Spinal cord (tissue), 10 donors: ENCODE data around the gene ARSG. TPM values are rescaled to one million over a fixed set of nuclear protein-coding genes. Genes with fewer than 3 reads are reported as not detected.

ENCODE experiments used
- DNase-seq, 6 donors: peaks; one replicate each; pipeline versions ENCODE4 v3.0.0 to v3.0.0-alpha.2; 2013 to 2015; ENCODE audit warnings: low spot score in 6 of 6, low read depth in 4 of 6
- H3K27ac ChIP-seq: one replicate; pipeline ENCODE4 v1.5.1; 2013; ENCODE audit warnings: low read depth, low read length, control low read depth
- H3K27me3 ChIP-seq: one replicate; pipeline ENCODE4 v1.6.1; 2013; ENCODE audit warnings: low read length; ENCODE audit not compliant: control insufficient read depth, insufficient read depth
- H3K36me3 ChIP-seq: one replicate; pipeline ENCODE4 v1.6.1; 2013; ENCODE audit warnings: low read length; ENCODE audit not compliant: control insufficient read depth, insufficient read depth
- H3K4me1 ChIP-seq: one replicate; pipeline ENCODE4 v1.6.1; 2013; ENCODE audit warnings: low read length; ENCODE audit not compliant: control insufficient read depth, insufficient read depth
- H3K4me3 ChIP-seq: one replicate; pipeline ENCODE4 v1.5.1; 2013; ENCODE audit warnings: low read depth, low read length, control low read depth
- H3K9me3 ChIP-seq: one replicate; pipeline ENCODE4 v1.6.1; 2013; ENCODE audit warnings: low read length; ENCODE audit not compliant: control insufficient read depth, insufficient read depth
- WGBS: methylation state at CpG from one replicate; pipeline ENCODE4 v1.1.5; 2013; ENCODE audit warnings: missing lambda C conversion rate; ENCODE audit not compliant: insufficient coverage; 5-methylcytosine and 5-hydroxymethylcytosine counted together
- polyA plus RNA-seq, 2 donors: library from polyadenylated mRNA; unstranded; fragments of 120-200 nt; gene quantifications; one replicate each; pipeline ENCODE4 v1.2.1, GENCODE V29; 2013; ENCODE audit not compliant: insufficient read length in 2 of 2
- total RNA-seq, 2 donors: library from RNA; depleted of rRNA in 1 of 2; stranded (reverse); fragments of 120-200 nt in 1 of 2; fragments of >200 nt in 1 of 2; gene quantifications; one replicate each; pipeline versions ENCODE4 v1.2.3 to v1.2.4, GENCODE V29; 2013 to 2014
- donor health status: healthy.

ARSG gene
- total and polyA plus RNA-seq, 4 donors, result 8.2 to 18.8 (median 9.9) TPM

DNA sequence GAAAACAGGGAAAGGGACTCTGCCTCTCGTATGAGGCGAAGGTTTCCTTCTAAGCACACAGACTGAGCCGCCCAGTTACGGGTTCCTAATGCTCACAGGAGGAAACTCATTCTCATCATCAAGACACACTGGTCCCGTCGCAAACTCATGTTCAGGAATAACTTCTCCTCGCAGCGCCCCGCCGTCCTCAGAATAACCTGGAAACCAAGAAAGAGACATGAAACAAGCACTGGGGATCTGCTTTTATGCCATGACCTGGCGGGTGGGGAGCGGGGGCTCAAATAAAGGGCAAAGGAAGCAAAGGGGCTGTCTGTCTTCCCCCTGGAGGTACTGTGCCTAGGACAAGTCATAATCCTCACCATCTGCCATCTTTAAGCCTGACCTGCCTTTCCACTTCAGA lies 134.7 kb downstream of the ARSG start:
- Histone ChIP-seq H3K4me1 (no peaks in the 10 kb centered on the region), H3K27me3 (no peaks in the 10 kb centered on the region), H3K9me3 (no peaks in the 10 kb centered on the region), H3K4me3 (no peak overlapping the region), H3K27ac (no peak overlapping the region), H3K36me3 (peaks cover 16% of the 10 kb centered on the region)
- no peak for DNase-seq
- 93% methylated on average over 9 of the region's 12 CpGs for WGBS

- no peak overlapping the region for H3K4me3 ChIP-seq
- peaks cover 4% of the 10 kb centered on the region for H3K4me1 ChIP-seq
- H3K36me3 ChIP-seq, result peaks cover 22% of the 10 kb centered on the region
- no peak overlapping the region for H3K27ac ChIP-seq
- no peak for DNase-seq
- no peaks in the 10 kb centered on the region for H3K27me3 ChIP-seq
- 95% methylated on average over 5 of the region's 7 CpGs for whole genome bisulfite sequencing
- H3K9me3 ChIP-seq, result no peaks in the 10 kb centered on the region
These were observed 136.3 kb downstream of the ARSG start for GRCh38 chr17:68427575-68427974.

DNA sequence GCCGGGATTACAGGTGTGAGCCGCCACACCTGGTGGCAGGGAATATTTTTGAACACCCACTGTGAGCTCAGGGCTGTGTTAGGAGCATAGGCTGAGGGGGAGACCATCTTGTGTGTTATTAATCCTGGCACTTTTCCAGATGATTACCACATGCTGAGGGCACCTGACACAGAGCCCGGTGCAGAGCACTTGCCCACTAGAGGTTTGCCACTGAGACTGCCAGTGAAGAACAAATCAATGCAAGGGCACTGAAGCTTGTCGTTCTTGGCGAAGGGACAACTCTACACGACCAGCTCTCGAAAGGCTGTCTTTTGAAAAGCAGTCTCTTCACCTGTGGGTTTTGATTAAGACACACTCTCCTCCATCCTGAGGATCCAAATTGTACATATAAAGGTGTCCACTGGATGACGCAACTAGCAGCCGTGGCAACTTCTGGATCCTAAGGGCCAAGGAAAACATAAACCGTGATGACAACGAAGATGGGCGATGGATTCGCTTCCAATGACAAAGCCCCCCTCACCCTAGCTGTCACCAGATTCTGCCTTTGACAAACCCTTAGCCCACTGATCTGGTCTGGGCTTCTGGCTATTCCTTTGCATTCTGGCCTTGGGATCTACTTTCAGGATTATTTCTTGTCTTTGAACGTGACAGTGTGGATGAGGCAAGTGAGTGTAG lies 137.3 kb downstream of the ARSG start:
- no peak for DNase-seq
- Histone ChIP-seq H3K27ac (no peak overlapping the region), H3K4me3 (no peak overlapping the region), H3K4me1 (peaks cover 4% of the 10 kb centered on the region), H3K36me3 (peaks cover 20% of the 10 kb centered on the region), H3K9me3 (no peaks in the 10 kb centered on the region), H3K27me3 (no peaks in the 10 kb centered on the region)
- WGBS, result 82% methylated on average over 13 of the region's 14 CpGs

GRCh38 chr17:68429881-68430280 lies 138.6 kb downstream of the ARSG start:
- peaks cover 7% of the 10 kb centered on the region for H3K4me1 ChIP-seq
- no peak overlapping the region for H3K4me3 ChIP-seq
- H3K36me3 ChIP-seq, result peaks cover 18% of the 10 kb centered on the region
- WGBS, result 89% methylated on average over 7 of the region's 11 CpGs
- DNase-seq, result no peak
- no peaks in the 10 kb centered on the region for H3K27me3 ChIP-seq
- H3K9me3 ChIP-seq, result no peaks in the 10 kb centered on the region
- H3K27ac ChIP-seq, result no peak overlapping the region

- Histone ChIP-seq H3K27me3 (no peaks in the 10 kb centered on the region), H3K9me3 (no peaks in the 10 kb centered on the region), H3K4me1 (peaks cover 10% of the 10 kb centered on the region), H3K36me3 (peaks cover 18% of the 10 kb centered on the region), H3K4me3 (no peak overlapping the region), H3K27ac (no peak overlapping the region)
- 89% methylated on average over 10 of the region's 13 CpGs for WGBS
- peak in 1 of 6 donors; percentile 31 for DNase-seq
These were observed 139.8 kb downstream of the ARSG start for GRCh38 chr17:68431045-68431608.

GRCh38 chr17:68431661-68432071 lies 140.4 kb downstream of the ARSG start:
- Histone ChIP-seq H3K4me3 (no peak overlapping the region), H3K27ac (no peak overlapping the region), H3K9me3 (no peaks in the 10 kb centered on the region), H3K4me1 (peaks cover 11% of the 10 kb centered on the region), H3K27me3 (no peaks in the 10 kb centered on the region), H3K36me3 (peaks cover 15% of the 10 kb centered on the region)
- 58% methylated on average over 14 of the region's 15 CpGs for WGBS
- peak in 2 of 6 donors; percentile 61 to 76 for DNase-seq

DNA sequence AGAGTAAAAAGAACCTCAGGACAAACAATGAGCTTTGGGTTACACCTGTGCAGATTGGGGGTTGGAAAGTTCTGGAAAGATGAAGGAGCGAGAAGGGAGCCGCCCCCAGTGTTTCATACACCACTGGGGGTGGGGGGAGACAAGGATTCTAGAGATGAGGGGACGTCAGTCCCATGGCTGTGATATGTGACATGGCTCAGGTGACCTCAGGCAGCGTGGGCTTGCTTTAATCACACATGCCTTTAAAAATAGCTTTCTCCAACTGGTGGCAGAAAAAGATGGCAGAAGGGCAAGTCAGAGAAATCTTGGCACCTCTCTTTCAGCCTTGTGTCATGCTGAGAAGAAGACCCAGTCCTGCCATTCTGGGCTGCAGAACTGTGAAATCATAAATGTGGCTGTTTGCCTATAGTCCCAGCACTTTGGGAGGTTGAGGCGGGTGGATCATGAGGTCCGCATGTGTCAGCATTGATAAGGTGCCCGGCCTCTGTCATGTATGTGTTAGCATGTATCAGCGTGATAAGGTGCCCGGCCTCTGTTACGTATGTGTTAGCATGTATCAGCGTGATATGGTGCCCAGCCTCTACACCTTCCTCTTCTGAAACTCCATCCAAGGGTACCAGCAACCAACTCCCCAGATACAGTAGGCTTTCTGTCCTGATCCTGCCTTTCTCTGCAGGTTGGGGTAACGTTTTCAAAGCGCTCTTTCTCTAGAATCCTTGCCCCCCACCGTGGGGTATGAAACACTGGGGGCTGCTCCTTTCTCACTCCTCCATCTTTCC lies 141.0 kb downstream of the ARSG start:
- 94% methylated on average over 9 of the region's 14 CpGs for WGBS
- DNase-seq, result no peak
- no peak overlapping the region for H3K4me3 ChIP-seq

DNA sequence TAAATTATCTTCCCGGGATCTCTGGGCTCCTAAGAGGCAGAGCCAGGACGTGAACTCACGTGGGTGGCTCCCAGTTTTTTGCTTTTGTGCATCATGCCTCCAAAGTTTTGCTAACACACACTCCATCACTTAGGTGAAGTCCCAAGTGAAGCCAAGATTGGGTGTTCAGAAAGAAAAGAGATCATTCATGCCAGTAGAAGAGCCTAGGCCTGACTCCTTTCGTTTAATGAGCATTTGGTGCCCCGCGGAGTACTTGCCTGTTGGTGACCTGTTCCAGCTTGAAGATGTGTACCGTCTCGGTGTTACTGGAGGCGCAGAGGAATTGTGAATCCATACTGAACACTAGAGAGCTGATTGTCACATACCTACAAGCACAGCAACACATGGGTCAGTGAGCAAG lies 141.9 kb downstream of the ARSG start:
- H3K4me3 ChIP-seq, result no peak overlapping the region
- DNase-seq, result no peak
- H3K36me3 ChIP-seq, result peaks cover 11% of the 10 kb centered on the region
- no peaks in the 10 kb centered on the region for H3K9me3 ChIP-seq
- H3K27me3 ChIP-seq, result no peaks in the 10 kb centered on the region
- peaks cover 14% of the 10 kb centered on the region for H3K4me1 ChIP-seq
- no peak overlapping the region for H3K27ac ChIP-seq
- WGBS, result 90% methylated on average over 5 of the region's 9 CpGs

More for the DNA sequence above, 141.0 kb downstream of the ARSG start:
- Histone ChIP-seq H3K27me3 (no peaks in the 10 kb centered on the region), H3K36me3 (peaks cover 11% of the 10 kb centered on the region), H3K4me1 (peaks cover 14% of the 10 kb centered on the region), H3K9me3 (no peaks in the 10 kb centered on the region), H3K27ac (no peak overlapping the region)

GRCh38 chr17:68433911-68434508 lies 142.7 kb downstream of the ARSG start:
- Histone ChIP-seq H3K9me3 (no peaks in the 10 kb centered on the region), H3K27me3 (no peaks in the 10 kb centered on the region), H3K36me3 (peaks cover 11% of the 10 kb centered on the region), H3K4me3 (no peak overlapping the region), H3K27ac (no peak overlapping the region), H3K4me1 (peaks cover 14% of the 10 kb centered on the region)
- no peak for DNase-seq
- 97% methylated on average over 10 of the region's 12 CpGs for WGBS
